Neuronal stem cell (in vitro differentiated cells): ENCODE data around the gene WDR20.

Experiments used
- DNase-seq: peaks from one replicate; pipeline ENCODE4 v3.0.0-alpha.2; 2013; ENCODE audit warnings: low spot score
- H2AFZ ChIP-seq: one replicate; pipeline ENCODE4 v1.6.1; 2013; ENCODE audit warnings: mild to moderate bottlenecking, low read length, inconsistent platforms
- H2AK5ac ChIP-seq: 2 replicates; pipeline ENCODE4 v1.6.1; 2013; ENCODE audit warnings: low read depth, mild to moderate bottlenecking, inconsistent platforms, low read length, moderate library complexity, mixed read lengths
- H2BK120ac ChIP-seq: 2 replicates; pipeline ENCODE4 v1.6.1; 2013; ENCODE audit warnings: low read depth, mild to moderate bottlenecking, inconsistent platforms, low read length, moderate library complexity, mixed read lengths
- H2BK12ac ChIP-seq: one replicate; pipeline ENCODE4 v1.6.1; 2013; ENCODE audit warnings: low read length, inconsistent platforms
- H2BK15ac ChIP-seq: 2 replicates; pipeline ENCODE4 v1.6.1; 2013; ENCODE audit warnings: mild to moderate bottlenecking, low read length, inconsistent platforms, mixed read lengths
- H2BK5ac ChIP-seq: one replicate; pipeline ENCODE4 v1.6.1; 2013; ENCODE audit warnings: inconsistent platforms, mild to moderate bottlenecking, low read length, moderate library complexity
- H3K14ac ChIP-seq: one replicate; pipeline ENCODE4 v1.6.1; 2013; ENCODE audit warnings: low read length, inconsistent platforms
- H3K18ac ChIP-seq: 2 replicates; pipeline ENCODE4 v1.6.1; 2013; ENCODE audit warnings: low read length, inconsistent platforms
- H3K23ac ChIP-seq: 2 replicates; pipeline ENCODE4 v1.6.1; 2013; ENCODE audit warnings: low read depth, mild to moderate bottlenecking, mixed read lengths, low read length, inconsistent platforms; ENCODE audit not compliant: poor library complexity
- H3K27ac ChIP-seq: replicated peaks from 3 replicates; pipeline ENCODE4 v1.5.1; 2013; ENCODE audit warnings: low read length, inconsistent platforms
- H3K27me3 ChIP-seq, 3 experiments: 2 replicates each; pipeline ENCODE4 v1.6.1; 2013; ENCODE audit warnings: low read length in 3 of 3, mild to moderate bottlenecking in 2 of 3, inconsistent platforms in 1 of 3, low read depth in 1 of 3, mixed read lengths in 1 of 3, moderate library complexity in 1 of 3; ENCODE audit not compliant: control insufficient read depth in 3 of 3, insufficient read depth in 3 of 3
- H3K36me3 ChIP-seq, 2 donors: replicated peaks in 1 of 2; 2 replicates each; pipeline ENCODE4 v1.6.1; 2013; ENCODE audit warnings: low read length in 2 of 2; ENCODE audit not compliant: control insufficient read depth in 2 of 2, insufficient read depth in 2 of 2
- H3K4ac ChIP-seq: 2 replicates; pipeline ENCODE4 v1.6.1; 2013; ENCODE audit warnings: inconsistent platforms, mild to moderate bottlenecking, low read length, moderate library complexity
- H3K4me1 ChIP-seq, 2 donors: 1 replicate in 1 of 2; 2 replicates in 1 of 2; pipeline ENCODE4 v1.6.1; 2013; ENCODE audit warnings: low read length in 2 of 2, low read depth in 1 of 2; ENCODE audit not compliant: control insufficient read depth in 2 of 2, insufficient read depth in 1 of 2
- H3K4me2 ChIP-seq: one replicate; pipeline ENCODE4 v1.6.1; 2013; ENCODE audit warnings: mild to moderate bottlenecking, low read length, inconsistent platforms; ENCODE audit not compliant: insufficient read depth, poor library complexity, severe bottlenecking
- H3K4me3 ChIP-seq, 2 donors: 2 replicates each; pipeline ENCODE4 v1.5.1; 2013; ENCODE audit warnings: low read length in 2 of 2, mild to moderate bottlenecking in 2 of 2, inconsistent platforms in 1 of 2, moderate library complexity in 1 of 2
- H3K79me1 ChIP-seq: one replicate; pipeline ENCODE4 v1.6.1; 2013; ENCODE audit warnings: low read depth, mild to moderate bottlenecking, inconsistent platforms, low read length, moderate library complexity
- H3K9ac ChIP-seq: one replicate; pipeline ENCODE4 v1.6.1; 2013; ENCODE audit warnings: mild to moderate bottlenecking, low read depth, low read length, inconsistent platforms; ENCODE audit not compliant: poor library complexity
- H3K9me3 ChIP-seq, 2 donors: replicated peaks in 1 of 2; 2 replicates each; pipeline versions ENCODE3 to v1.6.1; 2013; ENCODE audit warnings: low read length in 2 of 2, mild to moderate bottlenecking in 2 of 2, inconsistent platforms in 1 of 2, low read depth in 1 of 2, mixed read lengths in 1 of 2, moderate library complexity in 1 of 2; ENCODE audit not compliant: control insufficient read depth in 2 of 2, insufficient read depth in 1 of 2
- H4K8ac ChIP-seq: one replicate; pipeline ENCODE4 v1.6.1; 2013; ENCODE audit warnings: low read depth, mild to moderate bottlenecking, inconsistent platforms, low read length, moderate library complexity
- H4K91ac ChIP-seq: one replicate; pipeline ENCODE4 v1.6.1; 2013; ENCODE audit warnings: low read length, low read depth, mild to moderate bottlenecking, inconsistent platforms; ENCODE audit not compliant: poor library complexity
- WGBS, 2 donors: extraction: QIAGEN DNeasy Blood & Tissue Kit; methylation state at CpG; one replicate each; pipeline ENCODE4 v1.1.7; 2013; ENCODE audit warnings: missing lambda C conversion rate in 2 of 2, mixed read lengths in 1 of 2; ENCODE audit not compliant: insufficient read length in 2 of 2, insufficient replicate concordance in 1 of 2; ENCODE audit errors: extremely low coverage in 2 of 2; 5-methylcytosine and 5-hydroxymethylcytosine counted together

The WDR20 gene

GRCh38 chr14:102111101-102111500 is 28.6 kb upstream of the WDR20 start:
- Histone ChIP-seq H3K4me1 (peaks cover 0 to 2% of the 10 kb centered on the region in 2 donors), H3K4me2 (no peak overlapping the region), H3K9ac (no peak overlapping the region), H2BK12ac (no peak overlapping the region), H3K27me3 (no peaks in the 10 kb centered on the region), H3K4ac (no peak overlapping the region), H3K9me3 (peaks cover 0 to 6% of the 10 kb centered on the region in 2 donors), H3K23ac (no peak overlapping the region), H2BK5ac (no peak overlapping the region), H2BK120ac (no peak overlapping the region), H2AK5ac (no peak overlapping the region), H3K4me3 (no peak overlapping the region), H3K14ac (no peak overlapping the region), H3K36me3 (no peaks in the 10 kb centered on the region), H2BK15ac (no peak overlapping the region), H3K79me1 (no peaks in the 10 kb centered on the region), H3K18ac (no peak overlapping the region), H3K27ac (no peak overlapping the region), H2AFZ (no peak overlapping the region), H4K91ac (no peak overlapping the region), H4K8ac (no peak overlapping the region)
- DNase-seq: no peak
- no CpG with 5 or more reads among the region's 3 CpGs for WGBS, 2 donors

- Histone ChIP-seq H3K23ac (peak overlapping the region; percentile 65), H2BK12ac (peak overlapping the region; percentile 22), H3K14ac (peak overlapping the region; percentile 82), H2BK120ac (peak overlapping the region; percentile 47), H3K79me1 (no peaks in the 10 kb centered on the region), H4K91ac (no peak overlapping the region), H2AK5ac (no peak overlapping the region), H3K4me3 (peak overlapping the region in 1 of 2 donors; percentile 66), H3K4ac (no peak overlapping the region), H3K27me3 (no peaks in the 10 kb centered on the region), H2BK15ac (no peak overlapping the region), H4K8ac (peak overlapping the region; percentile 65), H3K9ac (no peak overlapping the region), H3K4me2 (no peak overlapping the region), H2BK5ac (no peak overlapping the region), H3K4me1 (no peaks in the 10 kb centered on the region), H3K9me3 (peaks cover 1 to 3% of the 10 kb centered on the region in 2 donors), H3K36me3 (no peaks in the 10 kb centered on the region), H3K18ac (peak overlapping the region; percentile 28), H3K27ac (no peak overlapping the region), H2AFZ (no peak overlapping the region)
- no CpG with 5 or more reads among the region's 13 CpGs for WGBS, 2 donors
- DNase-seq: no peak
Observed at GRCh38 chr14:102116361-102117180, 23.1 kb upstream of the WDR20 start.

- Histone ChIP-seq H2BK15ac (no peak overlapping the region), H4K8ac (no peak overlapping the region), H2AK5ac (no peak overlapping the region), H2BK12ac (no peak overlapping the region), H3K36me3 (no peaks in the 10 kb centered on the region), H4K91ac (peak overlapping the region; percentile 85), H3K4me3 (no peak overlapping the region), H2BK5ac (peak overlapping the region; percentile 53), H3K4ac (no peak overlapping the region), H3K27ac (no peak overlapping the region), H3K18ac (peak overlapping the region; percentile 57), H3K14ac (no peak overlapping the region), H3K9ac (no peak overlapping the region), H3K9me3 (peaks cover 1 to 3% of the 10 kb centered on the region in 2 donors), H3K79me1 (no peaks in the 10 kb centered on the region), H3K4me2 (no peak overlapping the region), H3K27me3 (no peaks in the 10 kb centered on the region), H2BK120ac (no peak overlapping the region), H2AFZ (no peak overlapping the region), H3K23ac (no peak overlapping the region), H3K4me1 (no peaks in the 10 kb centered on the region)
- no peak for DNase-seq
- WGBS, 2 donors: no CpG with 5 or more reads among the region's 3 CpGs
Observed at GRCh38 chr14:102117852-102118251, 21.8 kb upstream of the WDR20 start.

GRCh38 chr14:102120888-102121287 is 18.8 kb upstream of the WDR20 start:
- no peak overlapping the region for H3K4me2 ChIP-seq
- no peak overlapping the region for H3K14ac ChIP-seq
- no peaks in the 10 kb centered on the region for H3K4me1 ChIP-seq
- no peaks in the 10 kb centered on the region for H3K79me1 ChIP-seq
- no peak for DNase-seq
- no CpG with 5 or more reads among the region's 1 CpG for WGBS, 2 donors
- H2BK15ac ChIP-seq: no peak overlapping the region
- no peaks in the 10 kb centered on the region for H3K27me3 ChIP-seq
- no peak overlapping the region for H2BK12ac ChIP-seq
- H3K23ac ChIP-seq: no peak overlapping the region
- H3K4ac ChIP-seq: no peak overlapping the region
- H2BK120ac ChIP-seq: no peak overlapping the region
- H4K91ac ChIP-seq: no peak overlapping the region
- H4K8ac ChIP-seq: no peak overlapping the region
- no peak overlapping the region for H3K4me3 ChIP-seq
- H2AFZ ChIP-seq: no peak overlapping the region
- H2AK5ac ChIP-seq: no peak overlapping the region
- H3K9me3 ChIP-seq: peaks cover 1 to 3% of the 10 kb centered on the region in 2 donors
- H3K9ac ChIP-seq: no peak overlapping the region
- H3K36me3 ChIP-seq: no peaks in the 10 kb centered on the region
- H3K18ac ChIP-seq: no peak overlapping the region
- H2BK5ac ChIP-seq: no peak overlapping the region
- no peak overlapping the region for H3K27ac ChIP-seq
